NCI-H128 (cell line): ENCODE data around the gene LHPP.
"Not testable (repeated sequence)": the region's sequence is repeated elsewhere in the genome, so short reads cannot be mapped to it uniquely, and the experiment has no call there.

ENCODE experiments used
- DNase-seq: peaks from one replicate; lab custom pipeline; 2025; ENCODE audit not compliant: unreplicated experiment; lab: John Stamatoyannopoulos, UW

LHPP gene

DNA sequence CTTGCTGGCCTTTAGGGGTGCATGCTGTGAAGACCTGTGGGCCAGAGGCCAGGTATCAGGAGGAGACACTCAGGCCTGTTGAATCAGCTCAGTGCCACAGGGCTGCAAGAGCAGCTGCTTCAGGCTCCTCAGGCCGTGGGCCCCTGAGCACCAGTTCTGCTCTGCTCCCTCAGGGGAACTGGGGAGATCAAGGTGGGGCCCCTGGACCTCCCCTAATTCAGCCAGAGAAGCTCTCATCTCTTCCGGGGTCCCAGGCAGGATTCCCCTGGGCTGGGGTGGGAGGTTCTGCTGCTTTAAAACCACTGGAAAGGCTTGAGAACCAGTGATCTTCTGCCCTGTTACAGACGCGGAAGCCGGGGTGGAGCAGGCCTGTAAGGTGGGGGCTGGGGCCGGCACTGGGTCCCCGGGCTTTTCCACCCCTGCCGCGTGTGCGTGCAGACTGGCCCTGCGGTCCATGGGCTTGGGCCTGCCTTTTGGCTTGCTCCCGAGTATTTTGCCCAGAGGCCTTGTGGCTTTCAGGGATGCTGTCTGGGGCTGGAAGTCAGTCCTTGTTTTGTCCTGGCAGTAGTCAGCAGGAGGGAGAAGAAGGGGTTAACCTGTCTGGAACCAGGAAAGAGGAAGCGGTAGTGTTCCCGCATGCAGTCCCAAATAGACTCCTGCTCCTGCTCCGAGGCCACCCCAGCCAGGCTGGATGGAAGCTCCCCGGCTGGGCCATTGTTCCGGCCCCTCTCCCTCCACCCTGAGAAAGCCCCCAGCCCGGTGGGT lies 74.3 kb downstream of the LHPP start:
- DNase-seq, result no peak

DNA sequence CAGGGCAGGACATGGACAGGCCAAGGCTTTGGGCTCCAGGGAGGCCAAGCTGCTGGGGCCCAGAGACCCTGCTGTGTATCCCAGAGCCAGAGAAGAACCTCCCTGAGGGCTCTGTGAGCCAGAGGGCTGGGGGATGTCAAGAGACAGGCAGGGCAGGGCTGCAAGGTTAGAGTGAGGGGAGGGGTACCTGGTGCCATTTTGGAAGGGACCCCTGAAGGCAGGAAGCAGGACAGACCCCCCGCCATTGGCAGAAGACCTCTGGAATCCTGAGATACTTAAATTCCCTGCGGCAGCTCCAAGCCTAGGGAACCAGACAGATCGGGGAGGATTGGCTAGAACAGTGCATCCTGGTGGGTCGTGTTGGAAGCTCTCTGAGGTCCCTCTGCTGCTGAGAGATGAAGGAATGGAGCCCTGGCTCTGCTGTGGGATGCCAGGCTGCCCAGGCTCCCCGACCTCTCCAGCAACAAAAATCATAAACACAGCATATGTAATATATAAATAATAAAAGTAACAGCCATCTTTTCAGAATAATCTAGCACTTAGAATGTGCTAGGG lies 75.0 kb downstream of the LHPP start:
- no peak for DNase-seq

DNA sequence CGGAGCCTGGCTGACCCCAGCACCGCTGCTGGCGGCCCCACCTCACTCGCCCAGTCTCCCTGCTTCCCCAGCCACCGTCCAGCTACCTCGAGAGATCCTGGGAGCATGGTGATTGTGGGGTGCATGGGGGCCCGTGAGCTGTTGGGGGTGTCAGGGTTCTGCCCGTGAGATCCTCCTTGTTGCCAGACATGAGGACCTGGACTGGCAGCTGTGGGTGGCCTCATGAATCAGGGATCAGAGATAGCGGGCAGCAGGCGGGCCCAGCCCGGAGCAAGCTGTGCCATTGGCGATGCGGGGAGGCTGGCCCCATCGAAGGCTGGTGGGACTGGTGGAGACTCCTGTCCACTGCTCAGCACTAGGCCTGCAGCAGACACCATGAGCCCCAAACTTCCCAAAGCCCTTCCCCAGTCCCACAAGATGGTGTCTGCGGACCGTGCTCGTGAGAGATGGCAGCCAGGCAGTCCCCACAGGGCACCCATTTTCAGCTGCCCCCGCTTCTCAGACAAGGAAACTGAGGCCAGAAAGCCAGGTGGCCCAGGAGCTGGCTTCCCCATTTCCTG lies 75.6 kb downstream of the LHPP start:
- no peak for DNase-seq

DNA sequence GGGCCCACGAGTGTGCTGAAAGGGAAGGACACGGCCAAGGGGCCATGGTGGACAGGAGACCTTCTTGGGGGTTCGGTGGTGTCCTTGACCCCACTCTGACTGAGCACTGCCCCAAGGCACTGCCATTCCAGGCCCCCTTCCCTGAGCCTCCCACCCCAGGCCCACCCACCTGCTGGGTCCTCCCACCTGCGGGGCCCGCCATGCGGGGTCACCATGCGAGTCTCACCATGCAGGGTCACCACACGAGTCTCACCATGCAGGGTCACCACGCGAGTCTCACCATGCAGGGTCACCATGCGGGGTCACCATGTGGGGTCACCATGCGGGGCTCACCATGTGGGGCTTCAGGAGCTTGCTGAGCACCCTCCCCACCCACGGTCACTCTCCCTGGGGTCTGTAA lies 76.3 kb downstream of the LHPP start:
- DNase-seq, result no peak

DNA sequence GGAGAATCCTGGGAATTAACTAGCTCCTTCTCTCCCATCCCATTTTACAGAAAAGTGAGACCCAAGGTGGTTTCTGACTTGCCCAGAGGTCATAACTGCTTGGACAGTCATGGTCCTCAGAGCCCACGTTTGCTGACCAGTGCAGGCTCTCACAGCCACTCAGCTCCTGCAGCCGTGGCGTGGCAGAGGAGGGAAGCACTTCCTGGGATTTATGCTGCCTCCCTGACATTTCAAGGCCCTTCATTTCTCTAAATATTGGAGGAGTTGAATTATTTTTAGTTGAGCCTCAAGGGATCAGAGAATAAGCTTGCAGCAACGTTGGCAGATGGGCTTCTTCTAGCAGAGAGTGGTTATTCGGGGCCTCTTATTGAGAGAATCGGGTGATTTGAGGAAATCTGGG lies 77.1 kb downstream of the LHPP start:
- DNase-seq, result no peak

DNA sequence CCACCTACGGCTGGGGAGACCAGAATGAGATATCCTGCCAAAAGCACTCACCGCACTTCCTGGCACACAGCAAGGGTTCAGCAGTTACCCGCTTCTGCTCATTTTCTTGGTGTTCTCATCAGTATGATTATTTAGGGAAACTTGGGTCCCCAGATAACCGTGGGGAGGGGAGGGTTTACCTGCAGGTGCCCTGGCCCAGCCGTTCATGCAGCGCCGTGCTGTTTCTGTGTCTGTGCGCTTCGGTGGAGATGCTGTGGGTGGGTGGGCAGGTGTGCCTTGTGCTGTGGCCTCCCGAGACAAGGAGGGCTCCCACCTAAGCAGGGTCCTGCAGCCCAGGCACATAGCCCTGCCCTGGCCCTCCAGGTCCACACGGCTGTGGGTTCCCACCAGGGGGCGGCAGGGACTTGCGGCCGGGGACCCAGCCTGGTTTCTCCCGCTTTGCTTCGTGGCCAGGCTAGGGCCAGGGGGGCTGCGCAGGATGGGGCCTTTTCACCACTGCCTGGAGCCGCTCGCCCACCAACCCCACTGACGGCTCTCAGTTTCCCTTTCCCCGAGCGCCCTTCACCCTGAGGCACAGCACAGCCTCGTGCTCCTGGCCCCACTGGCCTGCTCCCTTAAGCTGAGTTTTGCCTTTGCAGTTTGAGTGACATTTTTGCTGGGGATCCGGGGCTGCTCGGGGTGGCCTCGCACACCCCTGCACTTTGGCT lies 78.5 kb downstream of the LHPP start:
- DNase-seq, result no peak

DNA sequence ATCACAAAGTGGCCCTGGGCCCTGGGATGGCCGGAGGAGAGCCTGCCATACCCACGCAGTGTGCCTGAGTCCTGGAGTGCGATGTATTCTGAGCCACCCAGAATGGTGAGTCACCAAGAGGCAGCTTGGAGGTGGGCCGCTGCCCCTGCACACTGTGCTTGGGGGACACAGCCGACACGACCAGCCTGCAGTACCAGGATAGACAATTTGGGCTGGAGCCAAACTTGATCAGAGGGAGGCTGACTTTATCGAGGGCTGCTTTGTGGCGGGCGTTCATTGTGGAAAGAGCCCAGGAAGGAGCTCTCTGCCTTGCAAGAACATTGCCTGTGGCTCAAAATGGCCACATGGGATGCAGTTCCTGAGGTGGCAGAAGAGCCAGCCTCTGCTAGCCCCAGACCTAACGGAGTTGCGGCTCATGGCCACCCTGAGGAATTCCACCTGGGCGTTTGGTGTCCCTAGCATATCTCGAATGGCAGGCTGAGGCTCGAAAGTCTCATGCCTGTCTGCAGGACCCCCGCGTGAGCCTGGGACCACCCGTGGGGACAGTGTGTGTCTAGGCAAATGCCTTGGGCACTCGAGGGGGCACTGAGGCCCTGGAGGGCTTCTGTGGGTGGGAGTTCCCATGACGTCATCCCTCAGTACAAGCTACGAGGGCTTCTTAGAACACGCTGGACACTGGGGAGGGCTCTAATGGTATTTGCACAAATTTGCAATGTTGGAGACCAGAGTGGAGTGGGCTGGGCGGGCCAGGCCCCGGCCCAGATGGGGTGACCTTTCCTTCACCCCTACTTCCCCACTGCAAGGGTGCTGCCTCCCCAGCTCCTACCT lies 79.7 kb downstream of the LHPP start:
- no peak for DNase-seq

DNA sequence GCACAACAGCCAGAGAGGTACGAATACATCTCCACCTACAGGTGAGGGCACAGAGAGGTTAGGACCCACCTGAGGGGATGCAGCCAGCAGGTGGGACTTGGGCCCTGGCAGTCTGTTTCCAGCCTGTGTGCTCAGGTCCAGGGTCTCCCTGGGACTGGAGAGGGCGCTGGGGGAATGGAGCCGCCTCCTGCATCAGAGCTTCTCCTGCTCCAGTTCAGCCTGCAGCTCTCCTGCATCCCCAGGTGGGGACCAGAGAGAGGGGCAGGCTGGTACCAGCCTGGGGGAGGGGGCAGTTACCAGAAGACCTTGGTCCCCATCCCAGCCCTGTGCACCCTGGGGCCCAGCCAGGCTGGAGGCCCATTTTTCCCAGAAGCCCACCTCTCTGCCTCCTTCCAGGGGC lies 80.7 kb downstream of the LHPP start:
- DNase-seq, result no peak

DNA sequence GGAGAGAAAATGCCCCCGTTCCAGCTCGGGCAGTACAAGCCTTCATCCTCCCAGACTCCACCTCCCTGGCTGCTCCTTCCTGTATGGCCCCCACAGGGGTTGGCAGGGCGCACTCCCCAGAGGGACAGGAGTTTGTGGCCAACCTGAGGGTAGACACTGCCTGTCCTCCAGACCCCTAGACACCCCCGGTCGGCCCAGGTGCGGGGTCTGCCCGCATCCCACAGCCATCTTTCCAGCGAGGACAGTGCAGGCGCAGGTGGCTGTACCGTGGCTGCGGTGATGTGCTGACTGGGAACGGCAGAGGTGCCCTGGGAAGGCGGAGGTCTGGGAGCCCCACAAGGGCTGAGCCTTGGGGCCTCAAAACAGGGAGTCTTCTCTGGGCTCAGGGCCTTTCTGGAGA lies 81.5 kb downstream of the LHPP start:
- no peak for DNase-seq

DNA sequence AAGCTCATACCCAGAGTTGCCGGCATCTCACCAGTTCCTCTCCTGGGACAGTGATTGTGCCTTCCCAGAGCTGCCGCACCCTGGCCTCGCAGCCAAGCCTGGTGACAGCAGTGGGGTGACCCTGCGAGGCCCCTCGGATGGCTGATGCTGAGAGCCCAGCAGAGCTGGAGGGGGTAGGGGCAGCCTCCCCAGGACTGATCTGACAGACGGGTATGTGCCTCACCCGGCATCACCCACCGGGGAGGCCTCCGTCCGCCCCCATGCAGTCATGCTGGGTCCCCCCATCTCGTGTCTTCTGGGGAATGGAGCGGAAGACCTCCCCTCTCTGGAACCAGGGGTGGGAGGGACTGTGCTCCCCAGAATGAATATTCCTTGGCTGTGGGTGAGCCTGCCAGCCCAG lies 82.3 kb downstream of the LHPP start:
- no peak for DNase-seq

DNA sequence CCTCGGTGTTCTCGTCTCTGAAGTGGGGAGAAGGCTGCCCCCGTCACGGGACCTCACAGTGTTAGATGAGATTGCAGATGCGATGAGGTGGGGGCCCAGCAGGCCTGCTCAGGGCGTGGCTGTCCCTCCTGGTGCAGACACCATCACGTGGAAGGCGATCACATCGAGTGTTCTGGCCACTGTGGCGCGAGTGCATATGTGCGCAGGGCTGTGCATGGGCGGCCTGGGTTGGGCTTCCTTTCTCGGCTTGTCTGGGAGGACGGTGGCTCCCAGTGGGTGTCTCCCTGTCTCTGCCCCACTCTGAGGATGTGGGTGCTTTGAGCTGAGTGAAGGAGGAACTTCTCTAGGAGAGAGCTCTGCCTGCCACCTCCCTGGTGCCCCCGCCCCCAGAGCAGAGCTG lies 83.1 kb downstream of the LHPP start:
- DNase-seq, result no peak

DNA sequence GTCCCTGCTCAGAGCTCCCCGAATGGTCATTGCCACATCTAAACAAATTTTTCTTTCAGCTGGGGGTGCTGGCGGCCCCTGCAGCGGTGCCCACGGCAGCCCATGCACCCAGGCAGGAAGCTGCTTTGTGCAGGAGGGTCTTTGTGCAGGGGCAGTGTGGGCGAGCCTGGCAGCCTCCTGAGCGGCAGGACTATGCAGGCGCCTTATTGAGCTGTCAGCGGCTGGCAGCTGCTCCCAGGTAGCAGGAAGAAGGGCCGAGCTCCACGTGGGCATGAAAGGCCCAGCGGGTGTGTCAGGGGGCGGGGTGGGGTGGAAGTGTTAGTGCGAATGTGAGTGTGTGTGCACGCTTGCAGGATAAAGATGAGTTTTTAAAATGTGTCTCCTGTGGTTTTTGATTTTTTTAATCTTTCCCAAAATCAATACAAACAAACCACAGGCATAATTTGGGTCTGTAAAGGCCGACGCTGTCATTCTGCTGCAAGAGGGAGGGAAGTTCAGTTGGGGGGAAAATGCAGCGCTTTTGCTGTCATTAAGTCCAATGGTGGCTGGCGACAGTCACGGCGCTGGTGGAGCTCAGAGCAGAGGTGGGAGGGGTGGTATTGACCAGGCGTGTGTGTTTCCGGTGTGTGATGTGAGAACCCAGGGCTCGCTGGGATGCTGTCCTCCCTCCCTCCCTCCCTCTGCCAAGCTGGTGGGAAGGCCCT lies 83.9 kb downstream of the LHPP start:
- peak; percentile 2 for DNase-seq

DNA sequence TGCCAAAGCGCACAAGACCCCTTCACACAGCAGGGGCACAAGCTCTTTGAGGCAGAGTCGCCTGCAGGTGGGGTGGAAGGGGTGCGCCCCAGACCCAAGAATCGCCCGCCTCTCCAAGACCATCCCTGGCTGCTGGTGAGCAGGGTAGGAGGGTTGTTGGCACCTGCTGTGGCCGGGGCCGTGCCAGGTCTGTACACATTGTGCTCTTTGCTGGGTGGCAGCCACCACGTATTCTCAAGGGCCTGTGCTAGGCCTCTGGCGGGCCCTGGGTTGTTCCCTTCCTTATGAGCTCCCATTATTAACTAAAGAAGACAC lies 84.4 kb downstream of the LHPP start:
- DNase-seq, result no peak

DNA sequence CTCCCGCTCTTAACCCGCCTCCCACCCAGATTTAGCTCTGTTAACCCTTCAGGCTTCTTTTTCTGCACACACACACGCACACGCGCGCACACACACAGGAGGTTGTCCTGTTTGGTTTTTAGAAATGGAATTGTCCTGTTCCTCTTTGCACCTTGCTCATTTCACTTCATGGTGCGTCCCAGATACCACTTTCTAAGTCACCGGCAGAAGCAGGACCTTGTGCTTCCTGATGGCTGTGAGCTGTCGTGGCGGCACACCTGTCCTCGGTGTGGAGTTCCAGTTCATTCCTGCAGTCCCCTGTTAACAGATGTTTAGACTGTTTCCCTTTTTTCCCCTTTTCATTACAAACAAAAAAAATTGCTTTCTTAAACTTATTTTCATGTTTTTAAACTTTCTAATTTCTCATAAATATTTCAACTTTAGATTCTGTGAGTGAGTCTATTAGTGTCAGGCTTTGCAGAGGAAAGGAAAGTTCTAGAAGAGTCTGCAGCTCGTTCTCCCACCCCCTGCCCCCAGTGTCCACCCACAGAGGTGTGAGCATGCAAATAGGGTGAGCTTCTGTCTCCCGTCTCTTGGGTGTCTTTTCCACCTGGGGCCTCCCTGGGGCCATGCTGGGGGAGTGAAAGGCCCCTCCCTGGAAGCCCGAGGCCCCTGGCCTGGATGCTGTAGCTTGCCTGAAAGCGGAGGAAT lies 85.5 kb downstream of the LHPP start:
- DNase-seq, result no peak

DNA sequence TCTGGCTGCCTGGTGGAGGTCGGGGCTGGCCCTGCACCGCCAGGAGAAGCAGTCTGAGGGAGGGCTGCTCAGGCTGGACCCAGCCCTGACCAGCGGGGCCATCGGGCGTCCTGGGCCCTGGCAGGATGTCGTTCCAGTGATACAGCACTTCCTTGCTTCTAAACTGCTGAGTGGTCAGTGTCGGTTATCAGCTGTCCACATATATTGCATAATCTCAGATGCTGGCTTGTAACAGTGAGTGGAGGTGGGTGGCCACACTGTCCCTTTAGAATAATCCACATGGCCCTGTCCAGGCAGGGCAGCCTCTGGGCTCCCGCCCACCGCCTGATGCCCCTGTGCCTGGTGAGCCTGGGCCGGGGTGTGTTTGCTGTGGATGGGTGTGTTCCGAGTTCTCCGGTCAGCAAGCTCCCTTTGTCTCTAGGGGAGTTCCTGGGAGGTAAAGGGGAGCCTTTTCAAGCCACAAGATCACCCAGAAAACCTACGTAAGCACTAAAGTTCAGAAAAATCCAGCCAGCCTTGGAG lies 86.1 kb downstream of the LHPP start:
- DNase-seq, result no peak

DNA sequence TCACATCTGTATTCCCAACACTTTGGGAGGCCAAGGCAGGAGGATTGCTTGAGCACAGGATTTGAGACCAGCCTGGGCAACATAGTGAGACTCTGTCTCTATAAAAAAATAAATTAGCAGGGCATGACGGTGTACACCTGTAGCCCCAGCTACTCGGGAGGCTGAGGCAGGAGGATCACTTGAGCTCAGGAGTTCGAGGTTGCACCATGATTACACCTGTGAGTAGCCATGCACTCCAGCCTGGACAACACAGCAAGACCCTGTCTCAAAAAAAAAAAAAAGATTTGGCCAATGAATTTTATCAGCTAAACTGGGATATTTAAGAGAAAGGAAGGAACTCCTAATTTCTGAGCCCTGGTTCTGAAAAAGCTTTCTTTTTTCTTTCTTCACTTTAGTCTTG lies 87.5 kb downstream of the LHPP start:
- DNase-seq, result not testable (repeated sequence)

DNA sequence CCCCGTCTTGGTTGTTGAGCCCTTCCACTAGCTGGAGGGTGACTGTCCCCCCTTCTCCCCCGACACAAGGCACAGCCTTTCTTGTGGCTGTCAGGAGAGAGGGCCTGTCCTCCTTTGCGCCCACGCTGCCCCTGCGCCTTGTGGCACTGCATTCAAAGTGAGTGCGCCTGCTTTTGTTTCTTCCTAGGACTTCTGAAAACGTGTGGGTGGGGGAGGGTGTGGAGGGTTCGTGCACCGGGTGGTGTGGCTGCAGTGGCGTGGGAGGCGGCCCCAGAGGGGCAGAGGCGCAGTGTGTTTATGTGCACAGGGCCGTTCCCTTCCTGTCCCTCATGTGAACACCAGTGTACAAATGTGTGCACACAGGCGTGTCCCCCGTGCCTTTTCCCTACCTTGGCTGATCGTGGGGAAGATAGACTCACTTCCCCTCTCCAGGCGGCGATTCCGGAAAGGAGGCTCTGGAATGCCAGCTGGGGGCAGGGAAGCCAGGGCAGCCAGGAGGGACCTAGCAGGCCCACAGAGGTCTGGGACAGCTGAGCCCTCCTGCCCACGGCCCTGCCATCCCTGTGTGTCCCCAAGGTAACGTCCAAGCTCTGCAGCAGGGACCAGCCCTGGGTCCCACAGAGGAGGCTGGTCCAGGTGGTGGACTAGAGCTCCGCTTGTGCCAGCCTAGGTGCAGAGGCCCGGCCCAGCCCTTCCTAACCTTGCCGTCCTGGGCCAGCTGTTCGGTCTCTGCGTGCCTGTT lies 88.8 kb downstream of the LHPP start:
- DNase-seq, result no peak

DNA sequence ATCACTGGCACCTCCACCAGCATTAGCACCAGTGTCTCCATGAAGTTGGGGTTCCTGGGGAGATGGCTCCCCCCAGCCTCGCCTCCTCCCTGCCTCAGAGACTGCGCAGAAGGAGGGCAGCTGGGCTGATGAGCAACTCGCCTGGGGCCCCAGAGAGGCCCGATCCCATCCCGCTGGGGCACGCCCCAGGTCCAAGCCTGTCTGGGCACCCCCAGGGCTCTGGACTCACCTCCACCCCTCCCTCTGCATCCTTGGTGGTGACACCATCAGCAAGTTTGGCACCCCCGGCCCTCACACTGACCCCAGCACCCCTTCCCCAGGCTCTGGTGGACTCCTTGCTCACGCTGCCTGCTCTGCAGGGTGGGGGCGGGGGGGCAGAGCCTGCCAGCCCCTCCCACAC lies 89.5 kb downstream of the LHPP start:
- no peak for DNase-seq

DNA sequence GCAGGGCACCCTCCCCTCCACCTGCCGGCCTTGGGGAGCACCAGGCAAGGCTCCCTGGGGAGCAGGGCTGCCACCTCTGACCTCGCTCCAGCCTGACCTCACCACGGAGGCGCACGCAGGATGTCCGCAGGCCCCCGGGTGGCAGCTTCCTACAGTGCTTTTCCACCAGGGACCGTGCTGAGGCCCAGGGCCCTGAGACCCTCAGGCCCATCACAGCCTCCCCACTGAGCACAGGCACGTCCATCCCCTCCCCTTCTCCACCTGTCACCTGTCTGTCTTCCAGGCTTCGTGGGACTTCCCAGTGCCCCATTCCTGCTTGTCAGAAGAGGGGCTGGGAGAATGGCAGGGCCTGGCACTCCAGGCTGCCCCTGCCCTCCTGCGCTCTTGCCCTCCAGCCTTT lies 90.1 kb downstream of the LHPP start:
- no peak for DNase-seq
